Fibroblast of skin of back (primary cell): Measurements from ENCODE around the gene SMIM21.

Experiments
- DNase-seq: peaks from one replicate; pipeline ENCODE4 v3.0.0-alpha.2; 2013

The SMIM21 gene

GRCh38 chr18:75422341-75422910, 5.1 kb downstream of the SMIM21 start:
- DNase-seq: peak; percentile 50

- DNase-seq: no peak
Measured at GRCh38 chr18:75421656-75422055, 5.8 kb downstream of the SMIM21 start.

- no peak for DNase-seq
Measured at GRCh38 chr18:75418293-75419005, 9.1 kb downstream of the SMIM21 start.

- DNase-seq: no peak
Measured at GRCh38 chr18:75410611-75411010, 16.9 kb downstream of the SMIM21 start.

GRCh38 chr18:75409806-75410205, 17.7 kb downstream of the SMIM21 start:
- DNase-seq: no peak

- DNase-seq: peak; percentile 100
Measured at GRCh38 chr18:75408554-75409506, 18.7 kb downstream of the SMIM21 start.

- DNase-seq: peak; percentile 84
Measured at GRCh38 chr18:75407468-75408437, 19.8 kb downstream of the SMIM21 start.

- DNase-seq: peak; percentile 53
Measured at GRCh38 chr18:75406491-75407445, 20.7 kb downstream of the SMIM21 start.

GRCh38 chr18:75405351-75405750, 22.2 kb downstream of the SMIM21 start:
- DNase-seq: peak; percentile 54

- DNase-seq: no peak
Measured at GRCh38 chr18:75400366-75400765, 27.1 kb downstream of the SMIM21 start.

- DNase-seq: no peak
Measured at GRCh38 chr18:75395137-75395536, 32.4 kb downstream of the SMIM21 start.

- peak; percentile 9 for DNase-seq
Measured at GRCh38 chr18:75393721-75394120, 33.8 kb downstream of the SMIM21 start.

- no peak for DNase-seq
Measured at GRCh38 chr18:75392226-75392578, 35.3 kb downstream of the SMIM21 start.

- no peak for DNase-seq
Measured at GRCh38 chr18:75391279-75392225, 36.0 kb downstream of the SMIM21 start.

GRCh38 chr18:75390854-75391253, 36.6 kb downstream of the SMIM21 start:
- DNase-seq: no peak

GRCh38 chr18:75384144-75384543, 43.4 kb downstream of the SMIM21 start:
- no peak for DNase-seq

GRCh38 chr18:75378376-75379315, 48.9 kb downstream of the SMIM21 start:
- DNase-seq: no peak

- DNase-seq: no peak
Measured at GRCh38 chr18:75377926-75378325, 49.6 kb downstream of the SMIM21 start.

- DNase-seq: no peak
Measured at GRCh38 chr18:75377258-75377657, 50.2 kb downstream of the SMIM21 start.
